8988T (cell line): ENCODE data around the gene CYP2S1.
"Not testable (repeated sequence)": the region's sequence is repeated elsewhere in the genome, so short reads cannot be mapped to it uniquely, and the experiment has no call there.

Experiments
- DNase-seq: peaks from one replicate; pipeline ENCODE4 v3.0.0; 2011

CYP2S1 gene

DNA sequence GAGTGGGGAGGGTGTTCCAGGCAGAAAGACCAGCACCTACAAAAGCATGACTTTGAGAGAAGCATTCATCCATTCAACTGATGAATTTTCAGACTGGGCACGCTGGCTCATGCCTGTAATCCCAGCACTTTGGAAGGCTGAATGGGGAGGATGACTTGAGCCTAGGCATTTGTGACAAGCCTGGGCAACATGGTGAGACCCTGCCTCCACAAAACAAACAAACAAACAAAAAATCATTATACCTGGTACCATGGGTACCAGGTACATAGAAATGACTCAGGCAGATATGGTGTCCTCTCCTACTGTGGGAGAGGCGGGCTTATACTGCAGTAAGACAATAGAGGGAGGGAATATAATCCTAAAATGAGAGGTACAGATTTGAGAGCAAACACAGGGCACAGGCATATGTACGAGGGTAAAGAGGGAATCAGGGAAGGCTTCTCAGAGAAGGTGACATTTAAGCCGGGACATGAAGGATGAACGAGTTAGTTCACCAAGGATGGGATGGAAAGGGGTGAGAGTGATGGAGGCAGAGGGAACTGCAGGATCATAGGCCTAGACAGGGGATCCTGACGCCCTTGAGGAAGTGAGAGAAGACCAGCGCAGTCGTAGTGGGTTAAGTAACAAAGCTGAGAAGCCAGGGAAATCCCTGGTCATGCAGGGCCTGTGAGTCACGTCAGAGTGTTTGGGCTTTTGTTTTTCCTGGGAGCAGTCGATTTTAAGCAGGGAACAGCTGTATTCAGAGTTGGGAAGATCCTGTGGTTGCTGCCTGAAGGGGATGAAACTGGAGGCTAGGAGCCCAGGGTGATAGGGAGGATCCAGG lies 2.9 kb downstream of the CYP2S1 start:
- DNase-seq, result no peak

DNA sequence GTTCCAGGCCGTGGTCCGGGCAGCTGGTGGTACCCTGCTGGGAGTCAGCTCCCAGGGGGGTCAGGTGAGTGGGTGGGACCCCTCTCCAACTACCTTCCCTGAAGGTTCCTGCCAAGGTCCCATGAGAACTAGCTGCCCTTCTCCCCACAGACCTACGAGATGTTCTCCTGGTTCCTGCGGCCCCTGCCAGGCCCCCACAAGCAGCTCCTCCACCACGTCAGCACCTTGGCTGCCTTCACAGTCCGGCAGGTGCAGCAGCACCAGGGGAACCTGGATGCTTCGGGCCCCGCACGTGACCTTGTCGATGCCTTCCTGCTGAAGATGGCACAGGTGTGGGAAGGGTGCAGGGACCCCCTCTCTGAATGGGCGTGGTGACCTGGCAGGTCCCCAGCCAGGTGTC lies 5.5 kb downstream of the CYP2S1 start:
- no peak for DNase-seq

- DNase-seq, result no peak
Observed at GRCh38 chr19:41203371-41203770, 10.4 kb downstream of the CYP2S1 start.

DNA sequence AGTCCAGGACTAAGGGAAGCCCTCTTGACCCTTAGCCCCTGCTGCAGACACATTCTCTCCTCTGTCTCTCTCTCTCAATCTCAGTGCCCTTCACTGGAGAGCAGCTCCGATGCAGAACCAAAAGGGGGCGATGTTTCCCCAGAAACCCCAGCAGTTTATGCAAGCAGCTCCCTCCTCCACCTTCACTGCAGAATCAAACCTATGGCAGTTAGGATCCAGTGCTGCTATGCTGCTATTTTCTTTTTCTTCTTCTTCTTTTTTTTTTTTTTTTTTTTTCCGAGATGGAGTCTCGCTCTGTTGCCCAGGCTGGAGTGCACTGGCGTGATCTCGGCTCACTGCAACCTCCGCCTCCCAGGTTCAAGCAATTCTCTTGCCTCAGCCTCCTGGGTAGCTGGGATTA lies 11.3 kb downstream of the CYP2S1 start:
- DNase-seq, result not testable (repeated sequence)

DNA sequence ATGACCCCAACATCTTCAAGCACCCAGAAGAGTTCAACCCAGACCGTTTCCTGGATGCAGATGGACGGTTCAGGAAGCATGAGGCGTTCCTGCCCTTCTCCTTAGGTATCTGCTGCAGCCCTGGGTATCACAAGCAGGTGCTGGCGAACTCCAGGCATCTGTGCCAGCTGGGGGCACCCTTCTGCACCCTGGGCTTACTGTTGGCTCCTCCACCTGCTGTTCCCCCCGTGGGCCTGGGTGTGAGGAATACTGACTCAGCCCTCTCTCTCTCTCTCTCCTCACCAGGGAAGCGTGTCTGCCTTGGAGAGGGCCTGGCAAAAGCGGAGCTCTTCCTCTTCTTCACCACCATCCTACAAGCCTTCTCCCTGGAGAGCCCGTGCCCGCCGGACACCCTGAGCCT lies 13.0 kb downstream of the CYP2S1 start:
- no peak for DNase-seq

DNA sequence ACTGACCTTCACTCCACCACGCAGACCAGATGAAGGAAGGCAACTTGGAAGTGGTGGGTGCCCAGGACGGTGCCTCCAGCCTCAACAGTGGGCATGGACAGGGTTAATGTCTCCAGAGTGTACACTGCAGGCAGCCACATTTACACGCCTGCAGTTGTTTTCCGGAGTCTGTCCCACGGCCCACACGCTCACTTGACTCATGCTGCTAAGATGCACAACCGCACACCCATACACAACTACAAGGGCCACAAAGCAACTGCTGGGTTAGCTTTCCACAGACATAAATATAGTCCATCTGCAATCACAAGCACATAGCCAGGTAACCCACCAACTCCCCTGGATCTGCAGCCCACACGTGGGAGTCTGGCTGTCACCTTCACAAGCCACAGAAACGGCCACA lies 13.4 kb downstream of the CYP2S1 start:
- DNase-seq, result no peak

DNA sequence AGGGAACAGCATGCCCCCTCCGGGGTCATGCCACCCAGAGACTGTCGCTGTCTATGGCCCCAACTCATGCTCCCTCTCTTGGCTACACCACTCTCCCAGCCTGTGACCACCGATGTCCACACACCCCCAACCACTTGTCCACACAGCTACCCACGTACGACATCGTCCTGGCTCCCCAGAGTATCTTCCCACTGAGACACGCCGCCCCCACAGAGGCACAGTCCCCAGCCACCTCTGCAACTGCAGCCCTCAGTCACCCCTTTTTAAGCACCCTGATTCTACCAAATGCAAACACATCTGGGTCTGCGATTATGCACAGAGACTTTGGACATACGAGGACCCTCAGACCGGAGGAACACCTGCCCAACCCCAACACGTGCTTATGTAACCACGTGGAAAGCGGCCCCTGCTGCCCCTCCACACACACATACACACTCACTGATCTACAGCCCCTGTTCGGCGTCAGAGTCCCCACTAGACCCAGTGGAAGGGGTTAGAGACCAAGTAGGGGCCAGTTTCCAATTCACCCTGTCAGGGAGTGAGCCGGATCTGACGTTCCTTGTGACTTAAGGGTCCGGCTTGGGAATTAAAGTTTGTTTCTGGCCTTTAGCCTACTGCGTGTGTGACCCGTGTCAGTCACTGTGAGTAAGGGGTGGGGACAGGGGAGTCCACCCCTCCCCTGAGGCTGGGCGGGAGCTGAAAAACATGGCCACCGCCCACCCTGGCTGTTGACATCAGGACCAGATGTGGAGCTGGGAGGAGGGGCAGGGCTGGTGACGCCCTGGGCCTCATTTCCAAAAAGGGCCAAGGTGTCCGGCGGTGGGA lies 14.1 kb downstream of the CYP2S1 start:
- DNase-seq, result no peak

DNA sequence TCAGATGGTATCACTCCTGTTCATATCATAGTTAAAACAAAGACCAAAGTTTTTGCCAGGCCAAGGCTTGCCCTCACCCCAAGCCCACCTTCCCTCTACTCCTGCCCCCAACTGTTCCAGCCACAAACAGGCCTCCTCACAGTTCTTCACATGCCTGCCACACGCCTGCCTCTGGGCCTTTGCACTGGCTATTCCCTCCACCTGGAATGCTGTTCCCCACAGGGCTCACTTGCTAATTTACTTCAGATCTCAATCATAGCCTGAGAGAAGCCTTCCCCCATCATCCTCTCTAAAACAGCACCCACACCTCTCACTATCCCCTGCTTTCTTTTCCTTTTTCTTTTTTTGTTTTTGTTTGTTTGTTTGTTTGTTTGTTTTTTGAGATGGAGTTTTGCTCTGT lies 21.1 kb downstream of the CYP2S1 start:
- DNase-seq, result no peak

DNA sequence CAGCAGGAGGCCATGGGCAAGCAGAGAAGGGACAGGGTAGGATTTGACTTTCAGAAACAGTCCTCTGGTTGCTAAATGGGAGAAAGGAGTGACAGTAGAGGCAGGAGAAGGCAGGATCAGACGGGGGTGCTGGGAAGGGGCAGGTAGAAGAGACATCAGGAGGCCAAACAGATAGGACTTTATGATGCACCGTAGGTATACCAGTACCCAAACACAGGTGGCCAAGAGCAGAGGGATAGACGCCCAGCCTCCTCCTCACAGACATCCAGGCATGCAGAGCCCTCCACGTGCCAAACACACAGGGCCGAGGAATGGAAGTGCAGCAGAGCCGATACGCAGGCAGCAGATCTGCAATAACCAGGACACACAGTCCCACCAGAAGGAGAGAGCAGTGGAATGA lies 24.7 kb downstream of the CYP2S1 start:
- no peak for DNase-seq

DNA sequence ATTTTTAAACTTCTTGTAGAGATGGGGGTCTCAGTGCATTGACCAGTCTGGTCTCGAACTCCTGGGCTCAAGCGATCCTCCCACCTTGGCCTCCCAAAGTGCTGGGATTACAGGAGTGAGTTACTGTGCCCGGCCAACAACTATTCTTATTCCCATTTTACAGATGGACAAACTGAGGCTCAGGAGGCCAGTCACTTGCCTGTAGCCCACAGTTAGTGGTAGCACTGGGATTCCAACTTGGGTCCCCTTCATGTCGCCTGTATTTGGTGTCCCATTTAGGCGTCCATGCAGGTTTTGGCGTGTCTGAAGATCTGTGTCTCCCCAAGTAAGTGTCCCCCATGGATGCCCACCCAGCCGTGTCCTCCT lies 25.2 kb downstream of the CYP2S1 start:
- no peak for DNase-seq

DNA sequence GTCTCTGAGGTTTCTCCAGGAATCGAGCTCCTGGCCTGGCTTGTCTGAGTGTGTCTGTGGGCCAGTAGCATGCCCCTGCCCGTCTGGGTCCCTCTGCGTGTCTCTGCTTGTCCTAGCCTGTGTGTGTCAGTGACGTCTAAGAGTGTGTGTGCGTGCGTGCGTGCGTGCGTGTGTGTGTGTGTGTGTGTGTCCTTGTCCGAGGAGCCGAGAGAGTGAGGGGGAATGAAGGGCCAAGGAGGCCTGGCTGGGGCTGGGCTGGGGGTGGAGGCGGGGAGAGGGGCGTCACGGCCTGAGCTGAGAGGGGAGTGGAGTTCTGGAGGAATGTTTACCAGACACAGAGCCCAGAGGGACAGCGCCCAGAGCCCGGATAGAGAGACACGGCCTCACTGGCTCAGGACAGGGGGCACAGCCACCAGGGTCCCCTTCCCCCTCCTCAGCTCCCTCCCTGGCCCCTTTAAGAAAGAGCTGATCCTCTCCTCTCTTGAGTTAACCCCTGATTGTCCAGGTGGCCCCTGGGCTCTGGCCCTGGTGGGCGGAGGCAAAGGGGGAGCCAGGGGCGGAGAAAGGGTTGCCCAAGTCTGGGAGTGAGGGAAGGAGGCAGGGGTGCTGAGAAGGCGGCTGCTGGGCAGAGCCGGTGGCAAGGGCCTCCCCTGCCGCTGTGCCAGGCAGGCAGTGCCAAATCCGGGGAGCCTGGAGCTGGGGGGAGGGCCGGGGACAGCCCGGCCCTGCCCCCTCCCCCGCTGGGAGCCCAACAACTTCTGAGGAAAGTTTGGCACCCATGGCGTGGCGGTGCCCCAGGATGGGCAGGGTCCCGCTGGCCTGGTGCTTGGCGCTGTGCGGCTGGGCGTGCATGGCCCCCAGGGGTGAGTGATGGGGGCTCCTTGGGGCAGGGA lies 25.8 kb downstream of the CYP2S1 start, which contains the start of gene AXL:
Gene AXL, plus strand, starts transcription at position 609 of the 893 bp plus-strand sequence. Its CDS starts 170 bp downstream, at position 779.
- peak; percentile 70 for DNase-seq

- DNase-seq, result no peak
Observed at GRCh38 chr19:41219924-41220567, 27.0 kb downstream of the CYP2S1 start.

GRCh38 chr19:41220811-41221210 lies 27.8 kb downstream of the CYP2S1 start:
- no peak for DNase-seq

GRCh38 chr19:41221514-41222205 lies 28.6 kb downstream of the CYP2S1 start:
- DNase-seq, result no peak

GRCh38 chr19:41222240-41222639 lies 29.2 kb downstream of the CYP2S1 start:
- DNase-seq, result no peak

DNA sequence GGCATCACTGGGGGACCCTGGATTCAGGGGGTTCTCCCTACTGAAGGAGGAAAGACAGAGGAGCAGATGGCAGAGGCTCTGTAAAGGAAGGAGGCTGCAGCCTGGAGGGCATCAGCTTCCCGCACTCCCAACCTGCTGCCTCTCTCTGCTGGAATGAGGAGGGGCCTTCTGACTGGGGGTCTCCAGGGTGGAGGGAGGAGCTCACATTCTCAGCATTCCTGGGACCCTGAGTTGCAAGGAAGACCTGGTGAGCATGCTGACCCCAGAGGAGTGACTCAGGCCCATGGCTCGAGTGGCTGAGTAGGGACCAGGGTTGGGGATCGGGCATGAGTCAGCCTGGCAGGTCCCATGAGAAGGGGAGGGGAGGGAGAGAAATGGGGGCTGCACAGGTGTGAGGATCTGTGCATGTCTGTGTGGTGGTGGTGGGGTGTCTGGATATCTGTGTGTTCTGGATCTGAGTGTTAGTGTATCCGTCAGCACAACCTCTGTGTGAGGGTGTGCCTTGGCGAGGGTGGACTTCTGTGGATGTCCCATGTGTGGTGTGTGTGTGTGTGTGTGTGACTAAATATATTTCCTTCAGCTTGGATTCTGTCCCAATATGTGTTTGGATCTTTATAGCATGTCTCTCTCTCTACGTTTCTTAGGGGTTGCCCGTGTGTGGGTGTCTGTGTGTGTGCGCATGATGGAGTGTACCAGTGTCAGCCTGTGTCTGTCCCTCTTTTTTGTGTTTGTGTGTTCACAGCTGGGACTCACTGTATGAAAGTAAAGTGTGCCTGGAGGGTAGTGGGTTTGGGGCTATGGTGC lies 30.6 kb downstream of the CYP2S1 start:
- DNase-seq, result peak; percentile 80

DNA sequence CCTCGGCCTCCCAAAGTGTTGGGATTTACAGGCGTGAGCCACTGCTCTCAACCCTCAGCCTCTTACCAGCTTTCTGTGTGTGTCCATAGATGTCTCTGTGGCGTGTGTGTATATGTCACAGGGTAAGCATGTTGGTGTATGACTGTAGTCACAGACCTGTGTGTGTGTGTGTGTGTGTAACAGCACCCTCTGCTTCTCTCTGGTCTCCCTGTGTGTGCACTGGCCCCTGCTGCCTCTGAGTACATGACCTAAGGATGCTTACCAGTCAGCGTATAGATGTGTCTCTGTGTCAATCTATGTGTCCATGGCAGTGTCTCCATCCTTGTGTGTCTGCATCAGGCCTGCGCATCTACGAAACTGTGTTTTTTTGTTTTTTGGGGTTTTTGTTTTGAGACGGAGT lies 31.6 kb downstream of the CYP2S1 start:
- DNase-seq, result no peak

DNA sequence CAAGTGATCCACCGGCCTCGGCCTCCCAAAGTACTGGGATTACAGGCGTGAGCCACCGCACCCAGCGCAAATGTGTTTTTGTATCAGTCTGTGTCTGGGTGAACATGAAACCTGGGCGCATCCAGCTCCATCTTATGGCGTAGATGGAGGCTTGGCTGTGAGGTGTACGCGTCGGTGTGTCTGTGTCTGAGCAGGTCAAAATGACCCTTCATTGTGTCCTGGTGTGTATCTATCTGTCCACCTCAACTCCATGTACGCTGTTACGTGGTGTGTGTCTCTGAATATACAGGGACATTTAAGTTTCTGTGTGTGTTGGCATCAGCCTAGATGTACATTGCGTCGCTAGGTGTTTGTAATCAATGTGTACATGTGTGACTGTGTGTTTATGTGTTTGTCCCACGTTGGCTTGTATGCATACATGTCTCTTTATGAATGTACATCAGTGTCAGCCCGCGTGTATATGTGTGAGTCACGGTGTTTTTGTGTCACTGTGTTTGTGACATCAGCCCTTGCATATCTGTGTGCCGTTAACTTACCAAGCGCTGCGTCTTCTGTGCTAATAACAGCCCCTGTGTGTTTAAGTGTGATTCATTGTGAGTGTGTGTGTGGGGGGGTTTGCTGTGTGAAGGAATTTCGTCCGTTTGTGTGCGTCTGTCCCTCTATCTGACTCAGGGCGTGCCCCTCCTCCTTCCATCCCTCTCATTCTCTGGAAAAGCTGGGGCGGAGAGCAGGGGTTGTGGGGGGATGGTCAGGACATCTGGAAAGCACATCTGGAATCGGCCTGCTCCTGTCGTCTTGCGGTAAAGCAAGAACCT lies 32.4 kb downstream of the CYP2S1 start:
- peak; percentile 56 for DNase-seq

GRCh38 chr19:41226053-41226873 lies 33.2 kb downstream of the CYP2S1 start:
- DNase-seq, result no peak
